Measurements from ENCODE around the gene RASAL3. TPM values are rescaled to one million over a fixed set of nuclear protein-coding genes. Genes with fewer than 3 reads are reported as not detected.

The RASAL3 gene
- total RNA-seq, 2 experiments from 2014 or later, result 104 to 107 TPM

- Mint-ChIP-seq H3K9me3 (ENCODE audit: insufficient read depth) (no peaks in the 10 kb centered on the region), H3K36me3 (ENCODE audit: low read depth) (peaks cover 47% of the 10 kb centered on the region), H3K4me1 (ENCODE audit: low read depth) (peaks cover 29% of the 10 kb centered on the region), H3K27ac (no peak overlapping the region), H3K27me3 (ENCODE audit: low read depth) (no peaks in the 10 kb centered on the region), H3K4me3 (no peak overlapping the region)
- ChIA-PET CTCF (interaction anchor here (2.0 to 4.0 kb wide), 2 partner anchors 10 to 126 kb away, joined by 6 to 41 read pairs; partner anchors contain the start of gene AKAP8L), POLR2A (interaction anchor here (2.4 kb wide), 1 partner anchor 10 kb away, joined by 17 read pairs; the partner anchor contains the start of gene AKAP8L)
- no peak for ATAC-seq
- no peak for DNase-seq
Observed at GRCh38 chr19:15428956-15429824, 35.2 kb downstream of the RASAL3 start.

DNA sequence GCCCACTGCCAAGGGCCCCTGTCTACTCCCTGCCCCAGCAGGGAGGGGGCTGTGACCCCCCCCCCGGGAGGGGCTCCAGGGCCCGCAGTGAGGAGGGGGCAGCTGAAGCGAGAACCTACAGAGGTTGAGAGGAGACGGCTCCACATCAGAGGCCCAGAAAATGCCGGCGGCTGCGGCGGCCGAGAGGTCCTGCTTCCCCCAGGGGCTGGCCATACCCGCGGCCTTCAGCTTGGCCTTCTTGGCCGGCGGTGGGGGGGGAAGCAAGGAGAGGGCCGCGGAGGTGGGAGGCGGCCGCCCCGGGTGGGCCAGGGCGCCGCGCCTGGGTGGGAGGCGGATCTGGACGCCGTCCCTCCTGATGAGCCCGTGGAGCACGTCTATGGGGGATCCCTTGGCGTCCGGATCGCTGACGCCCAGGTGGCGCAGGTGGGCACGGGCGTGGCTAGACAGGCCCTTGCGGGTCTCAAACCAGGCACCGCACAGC is 36.3 kb downstream of the RASAL3 start:
- Mint-ChIP-seq H3K4me3 (no peak overlapping the region), H3K4me1 (ENCODE audit: low read depth) (peaks cover 22% of the 10 kb centered on the region), H3K9me3 (ENCODE audit: insufficient read depth) (no peaks in the 10 kb centered on the region), H3K36me3 (ENCODE audit: low read depth) (peaks cover 54% of the 10 kb centered on the region), H3K27me3 (ENCODE audit: low read depth) (no peaks in the 10 kb centered on the region), H3K27ac (no peak overlapping the region)
- CTCF ChIA-PET, result interaction anchor here (2.0 to 4.0 kb wide), 2 partner anchors 8 to 127 kb away, joined by 6 to 41 read pairs; partner anchors contain the start of gene AKAP8L
- ATAC-seq (no peak), DNase-seq (no peak)
- POLR2A ChIA-PET, result no interaction called here

- DNase-seq (no peak), ATAC-seq (no peak)
- H3K9me3 Mint-ChIP-seq (ENCODE audit: insufficient read depth), result no peaks in the 10 kb centered on the region
- H3K36me3 Mint-ChIP-seq (ENCODE audit: low read depth), result peaks cover 60% of the 10 kb centered on the region
- no peak overlapping the region for H3K27ac Mint-ChIP-seq
- H3K27me3 Mint-ChIP-seq (ENCODE audit: low read depth), result no peaks in the 10 kb centered on the region
- H3K4me3 Mint-ChIP-seq, result no peak overlapping the region
- ChIA-PET CTCF (no interaction called here), POLR2A (no interaction called here)
- H3K4me1 Mint-ChIP-seq (ENCODE audit: low read depth), result peaks cover 19% of the 10 kb centered on the region
Observed at GRCh38 chr19:15427350-15427700, 37.0 kb downstream of the RASAL3 start.

DNA sequence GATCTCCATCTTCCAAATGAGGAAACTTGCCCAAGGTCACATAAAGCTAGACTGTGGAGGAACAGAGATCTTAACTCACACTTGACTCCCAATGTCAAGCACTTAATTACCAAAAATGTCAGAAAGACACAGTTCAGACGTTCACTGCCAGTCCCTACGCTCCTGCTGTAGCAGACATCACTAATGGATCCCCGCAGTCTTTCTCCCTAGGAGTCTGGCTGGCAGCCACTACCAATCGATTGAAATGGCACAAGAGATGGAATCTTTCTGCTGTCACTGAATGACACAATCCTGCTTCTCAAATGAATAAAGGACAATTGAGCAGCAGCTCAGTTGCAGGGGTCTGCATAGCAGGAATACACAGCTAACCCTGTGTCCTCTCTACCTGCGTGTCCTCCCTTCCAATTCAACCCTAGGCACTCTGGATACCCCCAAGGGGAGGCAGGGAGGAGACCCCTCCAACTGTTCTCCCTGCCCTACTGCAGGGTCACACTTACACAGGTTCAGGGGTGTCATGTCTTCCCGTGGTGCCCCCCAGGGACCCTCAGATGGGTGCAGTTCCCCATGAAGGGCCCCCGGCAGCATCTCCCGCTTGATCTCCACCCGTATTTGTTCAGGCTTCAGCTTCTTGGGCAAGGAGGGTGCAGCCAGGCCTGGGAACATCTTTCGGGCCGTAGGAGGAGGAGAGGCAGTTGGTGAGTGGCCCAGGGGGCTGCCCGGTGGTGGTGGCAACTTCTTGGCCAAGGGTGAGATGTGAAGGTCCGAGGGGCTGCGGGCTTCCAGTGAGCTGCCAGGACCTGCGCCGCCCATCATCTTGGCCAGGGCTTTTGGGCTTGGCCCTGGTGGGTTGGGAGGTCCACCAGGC is 37.6 kb downstream of the RASAL3 start:
- no peaks in the 10 kb centered on the region for H3K9me3 Mint-ChIP-seq (ENCODE audit: insufficient read depth)
- H3K27me3 Mint-ChIP-seq (ENCODE audit: low read depth), result no peaks in the 10 kb centered on the region
- ChIA-PET CTCF (no interaction called here), POLR2A (no interaction called here)
- no peak overlapping the region for H3K4me3 Mint-ChIP-seq
- H3K27ac Mint-ChIP-seq, result no peak overlapping the region
- ATAC-seq (no peak), DNase-seq (no peak)
- H3K36me3 Mint-ChIP-seq (ENCODE audit: low read depth), result peaks cover 63% of the 10 kb centered on the region
- peaks cover 16% of the 10 kb centered on the region for H3K4me1 Mint-ChIP-seq (ENCODE audit: low read depth)

- POLR2A ChIA-PET, result no interaction called here
- Mint-ChIP-seq H3K36me3 (ENCODE audit: low read depth) (peaks cover 58% of the 10 kb centered on the region), H3K9me3 (ENCODE audit: insufficient read depth) (no peaks in the 10 kb centered on the region), H3K4me3 (no peak overlapping the region), H3K4me1 (ENCODE audit: low read depth) (peaks cover 5% of the 10 kb centered on the region), H3K27me3 (ENCODE audit: low read depth) (no peaks in the 10 kb centered on the region), H3K27ac (no peak overlapping the region)
- CTCF ChIA-PET, result no interaction called here
- no peak for DNase-seq
- no peak for ATAC-seq
Observed at GRCh38 chr19:15425321-15425950, 38.9 kb downstream of the RASAL3 start.

GRCh38 chr19:15424692-15425272 is 39.6 kb downstream of the RASAL3 start:
- no peaks in the 10 kb centered on the region for H3K9me3 Mint-ChIP-seq (ENCODE audit: insufficient read depth)
- H3K4me3 Mint-ChIP-seq, result no peak overlapping the region
- peaks cover 55% of the 10 kb centered on the region for H3K36me3 Mint-ChIP-seq (ENCODE audit: low read depth)
- H3K27me3 Mint-ChIP-seq (ENCODE audit: low read depth), result no peaks in the 10 kb centered on the region
- H3K27ac Mint-ChIP-seq, result no peak overlapping the region
- H3K4me1 Mint-ChIP-seq (ENCODE audit: low read depth), result peaks cover 6% of the 10 kb centered on the region
- ATAC-seq (no peak), DNase-seq (no peak)
- ChIA-PET POLR2A (interaction anchor here (0.8 kb wide), 1 partner anchor 8 kb away, joined by 3 read pairs; no protein-coding TSS in a partner anchor), CTCF (no interaction called here)

DNA sequence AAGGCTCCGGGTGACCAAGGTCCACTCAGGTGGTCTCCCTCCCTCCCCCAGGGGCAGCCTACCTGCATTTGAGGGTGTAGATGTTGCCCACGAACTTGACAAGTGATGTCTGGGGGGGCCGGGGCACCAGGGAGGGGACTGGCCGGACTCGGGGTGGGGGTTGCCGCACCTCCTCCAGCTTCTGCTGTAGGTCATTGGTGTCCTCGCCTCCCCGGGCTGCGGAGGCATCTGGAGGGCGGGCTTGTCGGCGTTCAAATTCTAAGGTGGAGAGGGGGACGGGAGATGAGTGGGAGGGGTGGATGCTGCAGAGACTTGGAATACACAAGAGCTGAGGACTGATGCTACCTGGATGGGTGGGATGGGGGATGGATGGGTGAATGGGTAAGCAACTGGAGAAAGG is 40.2 kb downstream of the RASAL3 start:
- Mint-ChIP-seq H3K4me1 (ENCODE audit: low read depth) (peaks cover 13% of the 10 kb centered on the region), H3K27ac (no peak overlapping the region), H3K27me3 (ENCODE audit: low read depth) (no peaks in the 10 kb centered on the region), H3K4me3 (no peak overlapping the region), H3K36me3 (ENCODE audit: low read depth) (peaks cover 55% of the 10 kb centered on the region), H3K9me3 (ENCODE audit: insufficient read depth) (no peaks in the 10 kb centered on the region)
- CTCF ChIA-PET, result no interaction called here
- no peak for DNase-seq
- no peak for ATAC-seq
- POLR2A ChIA-PET, result interaction anchor here (0.8 kb wide), 1 partner anchor 9 kb away, joined by 3 read pairs; no protein-coding TSS in a partner anchor

- Mint-ChIP-seq H3K9me3 (ENCODE audit: insufficient read depth) (no peaks in the 10 kb centered on the region), H3K36me3 (ENCODE audit: low read depth) (peaks cover 55% of the 10 kb centered on the region), H3K27ac (no peak overlapping the region), H3K27me3 (ENCODE audit: low read depth) (no peaks in the 10 kb centered on the region), H3K4me1 (ENCODE audit: low read depth) (peaks cover 14% of the 10 kb centered on the region), H3K4me3 (no peak overlapping the region)
- CTCF ChIA-PET, result interaction anchor here (8.6 kb wide), 1 partner anchor 131 kb away, joined by 259 read pairs; no protein-coding TSS in a partner anchor
- no peak for ATAC-seq
- no peak for DNase-seq
- POLR2A ChIA-PET, result no interaction called here
Observed at GRCh38 chr19:15423130-15423529, 41.2 kb downstream of the RASAL3 start.

DNA sequence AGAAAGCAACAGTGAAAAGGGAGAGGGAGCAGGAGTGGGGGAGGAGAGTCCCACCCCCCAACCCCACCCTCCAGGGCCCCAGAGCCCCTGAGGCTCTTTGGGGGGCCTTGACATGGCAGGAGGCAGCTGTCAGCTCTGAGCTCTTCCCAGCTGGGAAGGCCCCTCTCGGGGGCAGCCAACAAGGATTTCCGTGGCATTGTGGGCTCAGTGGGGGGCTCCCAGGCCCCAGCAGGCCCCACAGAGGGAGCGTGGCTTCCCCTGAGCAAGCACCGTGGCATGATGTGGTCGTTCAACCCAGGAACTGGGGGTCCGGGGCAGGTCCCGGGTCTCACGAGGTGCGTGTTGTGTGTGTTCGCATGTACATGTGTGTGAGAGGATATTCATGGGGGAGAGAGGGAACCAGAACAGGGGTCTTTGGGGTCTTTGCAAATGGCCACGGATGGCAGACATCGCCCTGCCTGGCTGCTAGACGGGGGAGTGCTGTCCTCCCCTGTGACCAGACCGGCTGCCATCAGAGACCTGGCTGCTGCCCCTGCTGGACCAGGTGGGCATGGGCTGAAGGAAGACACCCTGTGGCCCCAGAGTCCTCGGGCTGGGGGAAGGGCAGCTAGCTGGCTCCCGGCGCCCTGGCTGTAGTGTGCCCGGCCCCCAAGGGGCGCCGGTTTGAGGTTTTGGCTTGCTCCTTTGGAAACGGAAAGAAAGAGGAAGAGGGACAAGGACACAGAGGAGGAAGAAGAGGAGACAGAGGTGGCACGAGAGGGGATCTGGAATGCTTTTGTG is 41.9 kb downstream of the RASAL3 start:
- Mint-ChIP-seq H3K27ac (no peak overlapping the region), H3K27me3 (ENCODE audit: low read depth) (no peaks in the 10 kb centered on the region), H3K9me3 (ENCODE audit: insufficient read depth) (no peaks in the 10 kb centered on the region), H3K4me1 (ENCODE audit: low read depth) (peaks cover 20% of the 10 kb centered on the region), H3K4me3 (no peak overlapping the region), H3K36me3 (ENCODE audit: low read depth) (peaks cover 52% of the 10 kb centered on the region)
- ATAC-seq, result no peak
- DNase-seq, result no peak
- POLR2A ChIA-PET, result interaction anchor here (0.6 kb wide), 1 partner anchor 13 kb away, joined by 3 read pairs; no protein-coding TSS in a partner anchor
- CTCF ChIA-PET, result interaction anchor here (0.9 to 8.6 kb wide), 3 partner anchors 8 to 132 kb away, joined by 3 to 259 read pairs (median 3); no protein-coding TSS in a partner anchor

DNA sequence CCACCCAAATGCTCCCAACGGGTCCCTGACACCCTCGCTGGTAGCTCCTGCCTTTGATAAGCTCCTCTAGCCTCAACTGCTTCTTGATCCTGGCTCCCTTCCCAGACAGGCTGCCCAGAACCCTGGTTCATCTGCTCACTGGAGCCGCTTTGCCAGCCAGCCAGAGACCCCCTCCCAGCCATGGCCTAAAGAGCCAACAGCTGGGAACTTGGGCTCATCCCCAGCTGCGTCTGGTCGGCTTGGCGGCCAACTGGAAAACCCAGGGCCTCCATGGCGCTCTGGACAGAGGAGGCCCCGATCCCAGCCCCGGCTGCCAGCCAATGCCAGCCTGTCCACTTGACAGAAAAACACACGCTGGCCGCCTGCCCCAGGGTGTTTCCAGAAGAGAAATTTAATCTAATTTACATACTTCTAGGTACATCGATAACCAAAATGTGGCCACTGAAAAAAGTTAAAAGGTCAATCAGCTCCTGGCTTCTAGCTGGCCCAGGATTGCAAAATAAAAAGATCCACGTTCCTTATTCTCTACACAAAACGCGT is 42.6 kb downstream of the RASAL3 start:
- Mint-ChIP-seq H3K9me3 (ENCODE audit: insufficient read depth) (no peaks in the 10 kb centered on the region), H3K27ac (no peak overlapping the region), H3K27me3 (ENCODE audit: low read depth) (no peaks in the 10 kb centered on the region), H3K4me1 (ENCODE audit: low read depth) (peaks cover 27% of the 10 kb centered on the region), H3K4me3 (no peak overlapping the region), H3K36me3 (ENCODE audit: low read depth) (peaks cover 49% of the 10 kb centered on the region)
- no peak for DNase-seq
- POLR2A ChIA-PET, result interaction anchor here (0.9 kb wide), 1 partner anchor 11 kb away, joined by 3 read pairs; no protein-coding TSS in a partner anchor
- CTCF ChIA-PET, result interaction anchor here (0.9 to 8.6 kb wide), 6 partner anchors 9 to 132 kb away, joined by 3 to 259 read pairs (median 38); partner anchors contain the start of gene AKAP8
- ATAC-seq, result no peak
